Muscle of leg (tissue), 11 donors: Measurements from ENCODE around the gene GREB1L. TPM values are rescaled to one million over a fixed set of nuclear protein-coding genes. Genes with fewer than 3 reads are reported as not detected.
"Not testable (repeated sequence)": the region's sequence is repeated elsewhere in the genome, so short reads cannot be mapped to it uniquely, and the experiment has no call there.

Experiments used
- DNase-seq: peaks from one replicate; pipeline ENCODE4 v3.0.0; 2013
- H3K27ac ChIP-seq: one replicate; pipeline ENCODE4 v1.5.1; 2013; ENCODE audit warnings: mild to moderate bottlenecking, low read length, control low read depth
- H3K27me3 ChIP-seq: one replicate; pipeline ENCODE4 v1.6.1; 2013; ENCODE audit warnings: low read length; ENCODE audit not compliant: control insufficient read depth, insufficient read depth
- H3K36me3 ChIP-seq: one replicate; pipeline ENCODE4 v1.6.1; 2013; ENCODE audit warnings: low read length; ENCODE audit not compliant: control insufficient read depth, insufficient read depth
- H3K4me1 ChIP-seq: one replicate; pipeline ENCODE4 v1.6.1; 2013; ENCODE audit warnings: low read length; ENCODE audit not compliant: control insufficient read depth, insufficient read depth
- H3K4me3 ChIP-seq: one replicate; pipeline ENCODE4 v1.5.1; 2013; ENCODE audit warnings: low read length, control low read depth
- H3K9me3 ChIP-seq: replicated peaks from 2 replicates; pipeline ENCODE4 v1.6.1; 2013; ENCODE audit warnings: low read depth, low read length; ENCODE audit not compliant: control insufficient read depth
- WGBS: methylation state at CpG from one replicate; pipeline ENCODE4 v1.1.5; 2013; ENCODE audit warnings: missing lambda C conversion rate; ENCODE audit not compliant: insufficient coverage; 5-methylcytosine and 5-hydroxymethylcytosine counted together
- polyA plus RNA-seq, 8 donors: library from polyadenylated mRNA; unstranded; fragments of 120-200 nt; gene quantifications; one replicate each; pipeline versions ENCODE4 v1.2.1 to v1.2.3, GENCODE V29; 2013; ENCODE audit warnings: inconsistent platforms in 1 of 8, low replicate concordance in 1 of 8; ENCODE audit not compliant: insufficient read length in 8 of 8, insufficient read depth in 1 of 8
- total RNA-seq: library from RNA; stranded (reverse); fragments of 120-200 nt; gene quantifications from one replicate; pipeline ENCODE4 v1.2.4, GENCODE V29; 2013

Gene GREB1L
- total and polyA plus RNA-seq, 9 donors: 2.9 to 8.1 (median 4.9) TPM

GRCh38 chr18:21300035-21300907 is 58.2 kb downstream of the GREB1L start:
- Histone ChIP-seq H3K36me3 (no peaks in the 10 kb centered on the region), H3K9me3 (no peaks in the 10 kb centered on the region), H3K4me1 (no peaks in the 10 kb centered on the region), H3K27ac (no peak overlapping the region), H3K4me3 (no peak overlapping the region), H3K27me3 (no peaks in the 10 kb centered on the region)
- DNase-seq: no peak
- no CpG with 5 or more reads among the region's 6 CpGs for WGBS

GRCh38 chr18:21300908-21301200 is 58.8 kb downstream of the GREB1L start:
- no peak overlapping the region for H3K4me3 ChIP-seq
- H3K27ac ChIP-seq: no peak overlapping the region
- WGBS: no CpG with 5 or more reads among the region's 1 CpG
- DNase-seq: no peak
- no peaks in the 10 kb centered on the region for H3K27me3 ChIP-seq
- H3K4me1 ChIP-seq: no peaks in the 10 kb centered on the region
- no peaks in the 10 kb centered on the region for H3K9me3 ChIP-seq
- H3K36me3 ChIP-seq: no peaks in the 10 kb centered on the region

- H3K27ac ChIP-seq: no peak overlapping the region
- no peaks in the 10 kb centered on the region for H3K36me3 ChIP-seq
- H3K4me3 ChIP-seq: no peak overlapping the region
- WGBS: no CpG with 5 or more reads among the region's 5 CpGs
- no peaks in the 10 kb centered on the region for H3K9me3 ChIP-seq
- no peak for DNase-seq
- H3K4me1 ChIP-seq: no peaks in the 10 kb centered on the region
- no peaks in the 10 kb centered on the region for H3K27me3 ChIP-seq
Observed at GRCh38 chr18:21303445-21303844, 61.4 kb downstream of the GREB1L start.

- Histone ChIP-seq H3K4me3 (no peak overlapping the region), H3K4me1 (no peaks in the 10 kb centered on the region), H3K36me3 (no peaks in the 10 kb centered on the region), H3K27ac (no peak overlapping the region), H3K9me3 (no peaks in the 10 kb centered on the region), H3K27me3 (no peaks in the 10 kb centered on the region)
- no CpG with 5 or more reads among the region's 2 CpGs for WGBS
- DNase-seq: no peak
Observed at GRCh38 chr18:21303895-21304294, 61.9 kb downstream of the GREB1L start.

- DNase-seq: no peak
- Histone ChIP-seq H3K9me3 (no peaks in the 10 kb centered on the region), H3K27ac (no peak overlapping the region), H3K4me3 (no peak overlapping the region), H3K36me3 (no peaks in the 10 kb centered on the region), H3K4me1 (no peaks in the 10 kb centered on the region), H3K27me3 (no peaks in the 10 kb centered on the region)
Observed at GRCh38 chr18:21305621-21306020, 63.6 kb downstream of the GREB1L start.

GRCh38 chr18:21306368-21306767 is 64.3 kb downstream of the GREB1L start:
- no peaks in the 10 kb centered on the region for H3K4me1 ChIP-seq
- no CpG with 5 or more reads among the region's 2 CpGs for WGBS
- H3K27ac ChIP-seq: no peak overlapping the region
- H3K4me3 ChIP-seq: no peak overlapping the region
- H3K36me3 ChIP-seq: no peaks in the 10 kb centered on the region
- no peak for DNase-seq
- H3K9me3 ChIP-seq: no peaks in the 10 kb centered on the region
- no peaks in the 10 kb centered on the region for H3K27me3 ChIP-seq

GRCh38 chr18:21307578-21307977 is 65.5 kb downstream of the GREB1L start:
- H3K36me3 ChIP-seq: no peaks in the 10 kb centered on the region
- 8% methylated on average over 2 of the region's 7 CpGs for WGBS
- H3K27me3 ChIP-seq: no peaks in the 10 kb centered on the region
- no peak overlapping the region for H3K27ac ChIP-seq
- H3K4me1 ChIP-seq: no peaks in the 10 kb centered on the region
- H3K9me3 ChIP-seq: no peaks in the 10 kb centered on the region
- no peak for DNase-seq
- no peak overlapping the region for H3K4me3 ChIP-seq

GRCh38 chr18:21309248-21309647 is 67.2 kb downstream of the GREB1L start:
- H3K4me1 ChIP-seq: no peaks in the 10 kb centered on the region
- no peak overlapping the region for H3K4me3 ChIP-seq
- H3K27ac ChIP-seq: no peak overlapping the region
- 77% methylated on average over 2 of the region's 5 CpGs for WGBS
- H3K27me3 ChIP-seq: no peaks in the 10 kb centered on the region
- H3K9me3 ChIP-seq: no peaks in the 10 kb centered on the region
- H3K36me3 ChIP-seq: no peaks in the 10 kb centered on the region
- no peak for DNase-seq

- not testable (repeated sequence) for H3K9me3 ChIP-seq, H3K27ac ChIP-seq, H3K27me3 ChIP-seq, H3K4me1 ChIP-seq, H3K4me3 ChIP-seq, DNase-seq, H3K36me3 ChIP-seq
- no CpG with 5 or more reads among the region's 3 CpGs for WGBS
Observed at GRCh38 chr18:21311980-21312379, 69.9 kb downstream of the GREB1L start.

GRCh38 chr18:21313576-21313975 is 71.5 kb downstream of the GREB1L start:
- Histone ChIP-seq H3K27me3 (no peaks in the 10 kb centered on the region), H3K4me1 (no peaks in the 10 kb centered on the region), H3K9me3 (no peaks in the 10 kb centered on the region), H3K4me3 (no peak overlapping the region), H3K36me3 (no peaks in the 10 kb centered on the region), H3K27ac (no peak overlapping the region)
- 86% methylated on average over 1 of the region's 1 CpG for WGBS
- no peak for DNase-seq

- H3K27me3 ChIP-seq: no peaks in the 10 kb centered on the region
- H3K4me3 ChIP-seq: no peak overlapping the region
- DNase-seq: no peak
- H3K4me1 ChIP-seq: no peaks in the 10 kb centered on the region
- H3K27ac ChIP-seq: no peak overlapping the region
- H3K9me3 ChIP-seq: no peaks in the 10 kb centered on the region
- H3K36me3 ChIP-seq: no peaks in the 10 kb centered on the region
Observed at GRCh38 chr18:21314724-21315123, 72.7 kb downstream of the GREB1L start.
